GM21528 (cell line): Measurements from ENCODE around the gene ALDH8A1.
"Not testable (repeated sequence)": the region's sequence is repeated elsewhere in the genome, so short reads cannot be mapped to it uniquely, and the experiment has no call there.

Experiments
- ATAC-seq: cut with Tn5 transposase; IDR thresholded peaks from one replicate; pipeline ENCODE4 v1.9.1; 2021; ENCODE audit warnings: mild to moderate bottlenecking, moderate library complexity; ENCODE audit not compliant: unreplicated experiment, low FRiP score

Gene ALDH8A1

DNA sequence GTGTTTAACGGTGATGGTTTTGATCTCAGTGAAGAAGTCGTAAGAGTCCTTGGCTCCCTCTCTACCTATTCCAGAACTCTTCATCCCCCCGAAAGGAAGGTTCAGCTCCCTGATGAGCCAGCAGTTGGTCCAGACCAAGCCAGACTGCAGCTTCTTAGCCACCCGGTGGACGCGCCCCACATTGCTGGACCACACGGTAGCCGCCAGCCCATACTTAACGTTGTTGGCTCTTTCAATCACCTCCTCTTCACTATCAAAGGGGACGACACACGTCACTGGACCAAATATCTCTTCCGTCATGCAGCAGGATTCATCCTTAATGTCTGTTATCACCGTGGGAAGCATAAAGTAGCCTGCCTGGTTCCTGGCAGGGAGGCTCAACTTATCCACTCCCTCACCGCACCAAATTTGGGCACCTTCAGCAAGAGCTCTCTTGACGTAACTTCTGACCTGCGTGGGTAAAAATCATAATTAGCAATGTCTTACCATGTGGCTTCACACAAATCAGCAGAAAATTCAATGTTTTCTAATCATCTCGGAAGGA is 31.4 kb downstream of the ALDH8A1 start:
- ATAC-seq, result no peak

DNA sequence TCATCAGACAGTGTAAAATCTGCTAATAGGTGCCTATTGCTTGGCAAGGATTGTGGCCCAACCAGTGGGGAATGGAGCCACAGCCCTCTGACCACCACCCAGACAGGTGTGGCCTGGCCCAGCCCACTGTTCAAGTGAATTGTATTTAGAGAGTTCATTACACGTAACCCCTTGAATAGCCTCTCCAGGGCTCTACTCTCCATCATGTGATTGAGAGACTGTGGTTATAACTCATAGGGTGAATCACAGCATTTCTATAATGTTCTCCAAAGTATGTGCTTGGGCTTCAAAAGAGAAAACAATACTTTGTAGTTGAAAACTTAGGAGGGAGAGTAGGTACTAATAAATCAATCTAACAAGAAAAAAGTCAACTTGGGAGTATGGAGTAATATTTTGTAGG is 38.4 kb downstream of the ALDH8A1 start:
- ATAC-seq, result no peak

DNA sequence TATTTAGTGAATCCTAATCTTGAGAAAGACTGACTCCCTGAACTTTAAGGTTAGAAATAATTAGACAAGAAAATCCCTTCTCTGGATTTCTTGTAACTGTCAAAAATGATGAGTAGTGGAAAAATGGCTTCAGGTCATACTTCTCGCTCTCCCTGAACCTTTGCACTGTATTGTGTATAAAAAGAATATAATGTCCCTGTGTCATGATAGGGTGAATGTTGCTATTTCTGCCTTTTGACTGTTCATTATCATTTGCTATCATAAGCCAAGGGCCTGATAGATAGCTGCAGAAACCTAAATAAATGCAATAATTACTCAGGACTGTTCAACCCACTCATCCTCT is 39.3 kb downstream of the ALDH8A1 start:
- no peak for ATAC-seq

DNA sequence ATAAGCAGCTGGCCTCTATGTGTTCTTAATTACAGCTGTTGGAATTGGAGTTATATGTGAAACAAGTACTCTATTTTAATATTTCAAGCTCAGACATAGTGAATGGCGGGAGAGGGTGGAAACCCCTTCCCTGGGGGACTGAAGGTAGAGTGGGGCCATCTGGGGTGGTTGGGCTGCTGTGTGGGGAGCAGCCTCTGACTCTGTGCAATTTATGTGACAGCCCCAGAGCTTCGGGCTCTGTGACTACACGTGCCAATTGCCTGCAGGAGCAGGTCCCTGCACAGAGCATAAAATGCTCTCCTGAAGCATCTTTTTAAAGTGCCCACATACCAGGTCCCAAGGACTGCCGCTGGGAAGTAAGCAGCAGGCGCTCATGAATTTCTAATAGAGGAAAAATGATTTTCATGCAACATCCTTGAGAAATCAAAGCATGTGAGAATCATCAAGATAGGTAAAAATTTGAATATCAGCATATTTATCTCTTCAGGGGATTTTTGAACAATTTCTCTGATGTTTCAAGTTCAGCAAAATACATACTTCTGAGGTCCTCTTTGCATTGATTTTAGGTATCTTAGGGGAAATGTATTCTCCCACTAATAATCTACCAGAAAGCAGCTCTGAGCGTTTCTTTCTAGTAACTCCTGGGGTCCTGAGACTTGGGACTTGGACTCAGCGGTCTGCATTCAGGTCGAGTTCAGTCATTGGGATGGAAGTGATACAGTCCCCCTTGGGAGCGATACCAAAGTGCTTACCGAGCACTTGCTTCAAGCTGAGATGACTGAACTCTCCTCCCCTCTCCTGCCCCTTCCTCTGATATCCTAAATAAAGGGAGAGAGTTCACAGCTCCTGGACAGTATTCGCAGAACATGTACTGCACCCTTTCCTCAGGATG is 40.0 kb downstream of the ALDH8A1 start:
- ATAC-seq, result no peak

DNA sequence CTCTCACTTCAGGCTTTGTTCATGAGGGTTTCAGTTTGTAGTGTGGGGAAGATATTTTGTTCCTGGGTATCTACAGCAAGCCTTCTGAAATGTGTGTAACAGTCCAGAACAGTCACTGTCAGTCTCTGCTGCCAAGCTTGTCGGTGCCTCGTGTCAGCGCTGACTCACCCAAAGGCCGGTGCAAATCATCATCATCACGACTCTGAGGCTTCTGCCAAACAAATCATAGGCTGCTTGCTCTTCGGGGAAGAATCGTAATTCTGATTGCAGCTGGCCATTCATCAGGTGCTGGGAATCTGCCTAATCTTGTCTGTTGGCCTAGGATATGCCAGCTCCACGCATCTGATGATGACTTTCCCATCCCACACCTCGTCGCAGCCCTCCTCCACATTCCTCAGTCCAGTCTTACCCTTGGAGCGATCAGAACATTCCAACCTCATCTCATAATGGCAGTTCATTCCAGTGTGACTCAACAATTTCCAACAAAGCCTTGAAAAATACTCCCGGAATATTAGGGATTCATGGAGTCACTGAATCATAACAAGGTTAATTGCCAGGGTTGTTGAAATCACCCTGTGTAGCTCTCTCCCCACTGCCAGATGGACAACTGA is 40.9 kb downstream of the ALDH8A1 start:
- ATAC-seq, result no peak

DNA sequence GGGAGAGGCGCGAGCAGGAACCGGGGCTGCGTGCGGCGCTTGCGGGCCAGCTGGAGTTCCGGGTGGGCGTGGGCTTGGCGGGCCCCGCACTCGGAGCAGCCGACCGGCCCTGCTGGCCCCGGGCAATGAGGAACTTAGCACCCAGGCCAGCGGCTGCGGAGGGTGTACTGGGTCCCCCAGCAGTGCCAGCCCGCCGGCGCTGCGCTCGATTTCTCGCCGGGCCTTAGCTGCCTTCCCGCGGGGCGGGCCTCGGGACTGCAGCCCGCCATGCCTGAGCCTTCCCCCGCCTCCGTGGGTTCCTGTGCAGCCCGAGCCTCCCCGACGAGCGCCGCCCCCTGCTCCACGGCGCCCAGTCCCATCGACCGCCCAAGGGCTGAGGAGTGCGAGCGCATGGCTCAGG is 45.2 kb downstream of the ALDH8A1 start:
- not testable (repeated sequence) for ATAC-seq

DNA sequence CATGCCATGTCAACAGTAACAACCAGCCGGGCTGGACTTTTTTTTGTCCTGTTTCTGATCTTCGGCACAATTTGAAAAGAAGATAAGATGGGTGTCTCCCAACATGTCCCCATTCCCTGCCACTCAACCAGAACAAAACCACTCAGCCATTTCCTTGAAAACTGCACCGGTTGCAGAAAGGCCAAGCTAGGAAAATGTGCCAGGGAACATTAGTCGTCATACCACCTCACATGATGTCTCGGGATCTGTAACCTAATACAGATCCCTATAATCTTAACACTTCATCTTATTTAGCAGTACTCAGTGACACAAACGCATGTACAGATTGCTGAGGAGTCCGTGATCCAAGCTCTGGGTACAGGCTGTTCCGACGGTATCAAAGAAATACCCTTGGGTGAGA is 46.5 kb downstream of the ALDH8A1 start:
- no peak for ATAC-seq

DNA sequence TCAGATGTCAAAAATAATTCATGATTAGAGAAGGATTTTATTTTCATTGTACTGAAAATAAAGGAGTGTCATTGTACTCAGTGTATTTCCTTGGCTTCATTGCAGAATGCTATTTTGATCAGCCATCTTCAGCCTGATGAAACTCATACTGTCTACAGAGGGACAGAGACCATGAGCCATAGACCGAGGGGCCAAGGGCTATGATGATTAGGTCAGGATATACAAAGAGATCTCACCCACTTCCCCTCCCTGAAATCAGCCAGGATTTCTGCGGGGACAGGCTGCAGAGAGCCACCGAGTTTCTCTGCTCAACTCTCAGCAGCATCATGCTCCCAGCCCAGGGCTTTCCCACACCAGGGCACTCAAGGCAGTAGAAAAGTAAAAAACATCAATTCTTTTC is 47.0 kb downstream of the ALDH8A1 start:
- no peak for ATAC-seq

DNA sequence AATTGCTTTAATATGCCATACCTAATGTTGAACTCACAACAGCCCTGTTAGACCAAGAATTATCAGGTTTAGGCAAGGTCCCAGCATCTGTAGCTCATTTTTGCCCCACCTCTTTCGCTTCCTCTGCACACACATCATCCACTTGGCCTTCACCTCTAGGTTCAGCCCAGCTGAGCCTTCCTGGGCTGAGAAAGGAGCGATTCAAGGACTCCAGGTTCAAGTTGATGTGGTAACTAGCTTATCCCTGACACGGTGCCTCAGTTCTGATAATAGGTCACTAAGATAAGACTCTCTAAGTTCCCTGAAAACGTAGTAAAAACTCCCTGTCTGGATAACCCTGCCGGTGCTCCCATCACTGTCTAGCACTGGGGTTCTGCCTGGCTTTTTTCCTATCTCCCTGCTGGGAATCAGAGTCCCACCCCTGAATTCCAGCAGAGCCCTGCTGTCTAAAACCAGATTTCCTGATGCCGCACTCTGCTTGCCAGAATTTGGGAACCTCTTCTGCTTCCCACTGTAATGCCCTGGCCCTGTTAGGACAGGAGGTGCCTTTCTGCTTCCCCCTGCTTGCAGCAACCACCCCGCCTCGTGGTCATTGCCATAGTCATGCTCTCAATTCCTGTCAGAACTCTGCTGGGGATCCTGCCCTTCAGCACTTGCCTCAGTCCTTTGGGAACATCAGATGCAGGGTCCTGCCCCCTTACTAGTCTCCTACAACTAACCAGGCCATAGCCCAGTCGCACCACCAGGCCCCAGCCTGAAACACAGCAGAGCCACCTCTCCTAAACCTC is 47.6 kb downstream of the ALDH8A1 start:
- no peak for ATAC-seq

DNA sequence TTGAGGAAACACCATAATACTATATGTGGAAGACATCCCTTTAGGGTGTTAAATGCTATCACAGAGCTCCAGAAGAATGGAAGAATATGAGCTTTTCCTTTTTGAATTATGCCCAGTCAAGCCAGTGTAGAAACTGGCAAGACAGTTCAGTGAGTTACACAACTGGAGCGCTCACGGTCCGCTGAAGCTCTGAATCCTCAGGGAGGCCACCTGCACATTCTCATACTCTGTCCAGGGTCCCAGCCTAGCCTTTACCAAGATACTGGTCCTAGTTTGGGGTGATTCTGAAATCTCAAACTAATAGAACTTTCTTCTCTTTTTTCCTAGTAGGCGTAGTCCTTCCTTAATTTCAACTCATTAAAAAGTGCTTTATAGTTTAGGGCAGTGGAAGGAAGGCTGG is 51.3 kb downstream of the ALDH8A1 start:
- ATAC-seq, result no peak

DNA sequence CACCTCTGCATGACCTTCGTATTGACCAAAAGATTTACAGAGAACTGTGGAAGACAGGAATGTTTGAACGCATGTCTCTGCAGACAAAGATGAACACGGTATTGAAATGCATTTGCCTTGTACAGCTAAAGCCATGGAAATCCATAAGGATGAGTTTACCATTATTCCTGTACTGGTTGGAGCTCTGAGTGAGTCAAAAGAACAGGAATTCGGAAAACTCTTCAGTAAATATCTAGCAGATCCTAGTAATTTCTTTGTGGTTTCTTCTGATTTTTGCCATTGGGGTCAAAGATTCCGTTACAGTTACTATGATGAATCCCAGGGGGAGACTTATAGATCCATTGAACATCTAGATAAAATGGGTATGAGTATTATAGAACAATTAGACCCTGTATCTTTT is 51.7 kb downstream of the ALDH8A1 start:
- not testable (repeated sequence) for ATAC-seq

DNA sequence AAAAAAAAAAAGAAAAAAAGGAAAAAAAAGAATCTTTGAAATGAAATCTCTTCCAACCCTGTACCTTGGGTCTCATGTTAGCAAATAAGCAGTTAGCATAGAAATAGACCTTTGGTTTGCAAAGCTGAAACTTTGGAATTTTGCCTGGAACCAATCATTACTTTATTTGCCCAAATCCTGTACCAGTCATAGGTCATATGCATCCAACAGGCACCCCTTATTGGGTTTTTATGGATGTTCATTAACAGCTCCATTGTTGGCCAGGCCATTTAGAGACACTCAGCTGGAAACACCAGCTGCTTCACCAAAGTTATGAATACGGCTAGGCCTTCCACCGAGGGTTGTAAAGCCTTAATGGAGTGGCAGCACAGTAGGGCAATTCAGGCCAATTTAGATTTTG is 53.0 kb downstream of the ALDH8A1 start:
- no peak for ATAC-seq

DNA sequence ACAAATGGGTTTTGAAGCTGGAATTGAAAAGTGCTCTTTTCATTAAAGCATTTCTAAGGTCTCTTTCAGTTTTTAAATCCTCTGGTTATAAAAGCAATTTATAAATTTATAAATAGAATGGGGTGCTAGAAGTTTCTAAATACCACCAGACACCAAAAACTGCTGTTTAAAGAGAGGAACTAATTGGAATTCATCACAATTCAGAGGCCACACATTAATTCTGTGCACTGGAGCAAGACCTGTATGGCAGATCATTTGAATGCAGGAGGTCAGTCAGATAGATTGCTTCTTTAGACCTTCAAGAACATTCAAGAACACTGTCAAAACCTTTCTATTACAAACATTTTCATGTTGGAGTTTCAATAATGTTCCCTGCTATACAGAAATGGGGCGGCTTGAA is 55.1 kb downstream of the ALDH8A1 start:
- no peak for ATAC-seq

DNA sequence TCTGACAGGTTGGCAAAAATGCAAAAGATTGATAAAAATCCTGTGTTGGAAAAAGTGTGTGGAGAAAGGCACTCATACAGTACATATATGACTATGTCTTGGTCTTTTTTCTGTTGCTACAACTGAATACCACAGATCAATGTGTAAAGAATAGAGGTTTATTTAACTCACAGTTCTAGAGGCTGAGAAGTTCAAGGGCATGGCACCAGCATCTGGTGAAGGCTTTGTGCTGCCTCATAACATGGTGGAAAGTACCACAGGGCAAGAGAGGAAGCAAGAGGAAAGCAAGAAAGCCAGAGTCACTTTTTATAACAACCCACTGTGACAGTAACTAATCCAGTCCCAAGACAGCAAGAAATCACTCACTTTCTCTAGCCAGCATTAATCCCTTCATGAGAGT is 57.5 kb downstream of the ALDH8A1 start:
- ATAC-seq, result no peak

DNA sequence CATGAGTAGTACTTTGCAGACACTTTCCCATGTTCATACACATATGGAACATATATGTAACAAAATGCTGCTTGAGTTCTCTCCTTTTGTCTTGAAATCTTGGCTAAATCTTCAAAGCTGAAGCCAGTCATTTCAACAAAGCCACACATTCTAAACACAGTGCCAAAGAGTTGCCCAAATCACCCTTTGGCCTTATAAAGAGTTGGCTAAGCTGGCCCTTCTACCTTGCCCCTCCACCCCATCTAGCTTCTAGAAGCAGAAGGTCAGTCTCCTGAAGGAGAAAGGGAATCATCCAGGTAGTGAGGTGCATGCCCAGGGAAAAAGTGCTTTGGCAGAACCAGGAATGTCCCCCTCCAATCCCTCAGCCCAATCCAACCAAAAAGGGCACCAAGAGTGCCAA is 58.3 kb downstream of the ALDH8A1 start:
- no peak for ATAC-seq

DNA sequence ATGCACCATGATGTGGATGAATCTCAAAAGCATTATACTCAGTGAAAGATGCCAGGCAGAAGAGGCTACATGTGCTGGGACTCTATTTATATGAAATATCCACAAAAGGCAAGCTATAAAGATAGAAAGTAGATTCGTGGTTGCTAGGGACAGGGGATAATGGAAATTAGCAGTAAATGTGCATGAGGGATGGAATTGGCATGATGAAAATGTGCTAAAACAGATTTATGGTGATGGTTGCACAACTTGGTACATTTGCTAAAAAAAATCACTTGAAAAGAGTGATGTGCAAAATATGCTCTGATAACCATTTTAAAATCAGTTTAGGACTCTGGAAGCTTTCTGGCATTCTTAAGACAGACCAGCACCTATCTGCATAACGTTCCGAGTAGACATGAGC is 61.6 kb downstream of the ALDH8A1 start:
- ATAC-seq, result no peak

DNA sequence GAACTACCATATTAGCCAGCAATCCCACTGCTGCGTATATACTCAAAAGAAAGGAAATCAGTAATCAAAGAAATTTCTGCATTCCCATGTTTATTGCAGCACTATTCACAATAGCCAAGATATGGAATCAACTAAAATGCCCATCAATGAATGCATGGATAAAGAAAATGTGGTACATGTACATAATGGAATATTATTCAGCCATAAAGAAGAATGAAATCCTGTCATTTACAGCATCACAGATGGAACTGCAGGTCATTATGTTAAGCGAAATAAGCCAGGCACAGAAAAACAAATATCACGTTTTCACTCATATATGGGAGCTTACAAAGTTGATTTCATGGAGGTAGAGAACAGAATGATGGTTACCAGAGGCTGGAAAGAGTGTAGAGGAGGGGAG is 65.1 kb downstream of the ALDH8A1 start:
- ATAC-seq, result no peak

DNA sequence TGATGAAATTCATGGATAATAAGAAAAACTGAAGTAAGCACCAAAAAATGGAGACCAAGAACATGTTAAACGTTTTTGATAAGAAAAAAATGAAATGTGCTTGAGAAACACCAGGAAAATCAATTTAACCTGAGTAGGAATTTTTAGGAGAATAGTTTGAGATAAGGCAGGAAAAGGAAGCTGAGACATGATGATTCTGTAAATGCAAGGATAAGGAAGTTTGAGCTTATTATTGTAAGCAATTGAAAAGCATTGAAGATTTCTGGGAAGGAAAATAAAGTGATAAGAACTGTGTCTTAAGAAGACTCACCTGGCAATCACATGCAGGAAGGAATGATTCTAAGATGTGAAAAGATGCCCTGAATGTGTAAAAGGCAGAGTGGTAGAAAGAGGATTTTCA is 66.6 kb downstream of the ALDH8A1 start:
- no peak for ATAC-seq

DNA sequence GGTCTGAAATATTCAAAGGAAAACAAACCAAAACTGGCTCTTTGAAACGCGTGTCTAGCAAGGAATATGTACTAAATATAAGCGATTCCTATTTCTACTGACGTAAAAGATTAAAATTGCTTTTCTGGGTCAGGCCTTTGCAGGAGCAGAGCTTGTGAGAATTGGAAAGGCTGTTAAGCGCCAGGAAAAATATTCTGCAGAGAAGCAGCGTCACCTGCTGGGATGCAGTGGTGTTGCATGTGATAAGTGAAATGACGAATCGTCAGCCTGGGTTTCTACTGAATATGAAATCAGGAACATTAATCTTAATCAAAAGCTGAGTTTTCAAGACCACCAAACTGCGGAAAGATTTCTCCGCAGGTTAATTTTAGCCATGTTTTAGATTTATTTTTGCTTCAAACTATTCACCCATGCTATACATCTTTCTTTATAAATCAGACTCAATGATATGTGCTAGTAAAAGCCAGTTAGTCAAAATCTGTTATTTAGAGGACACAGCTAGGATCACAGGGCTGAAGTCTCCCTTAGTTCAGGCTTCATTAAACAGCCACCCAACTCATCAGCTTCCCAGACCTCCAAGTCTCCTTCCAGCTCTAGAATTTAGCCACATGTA is 67.4 kb downstream of the ALDH8A1 start:
- ATAC-seq, result no peak

DNA sequence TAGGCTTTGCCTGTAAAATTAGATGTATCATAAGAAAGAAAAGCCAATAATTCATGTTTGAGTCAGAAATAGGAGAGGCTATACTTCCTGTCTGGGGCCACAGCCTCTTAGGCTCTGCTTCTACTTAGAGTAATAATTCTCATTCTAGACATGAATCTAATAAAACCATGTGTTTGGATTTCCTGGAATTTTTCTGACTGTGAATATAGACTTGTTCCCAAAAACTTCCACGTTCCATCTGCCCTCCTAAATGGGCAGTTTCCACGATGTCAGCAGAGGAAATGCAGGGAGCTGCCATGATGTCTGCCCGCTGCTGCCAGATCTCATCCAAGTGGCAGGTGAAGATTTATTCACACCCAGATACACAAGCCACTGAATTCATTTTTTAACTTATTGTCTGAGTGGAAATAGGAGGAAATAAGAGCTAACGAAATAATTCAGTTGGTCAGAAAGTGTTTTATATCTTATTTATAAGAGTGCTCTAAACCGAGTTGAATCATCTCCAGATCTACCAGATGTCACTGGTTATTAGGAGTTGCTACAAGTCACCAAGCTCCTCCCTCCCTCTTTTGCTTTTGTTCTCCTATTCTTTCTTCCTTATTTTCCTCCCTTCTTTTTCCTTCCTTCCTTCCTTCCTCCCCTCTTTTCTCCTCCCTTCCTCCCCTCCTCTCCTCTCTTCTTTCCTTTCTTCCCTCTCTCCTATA is 69.3 kb downstream of the ALDH8A1 start:
- ATAC-seq, result no peak
